A549 (cell line): ENCODE results near the gene CFAP65. TPM values are rescaled to one million over a fixed set of nuclear protein-coding genes. Genes with fewer than 3 reads are reported as not detected.

Source experiments
- ATAC-seq, 2 experiments: fragments of 200-7000 bp in 1 of 2; fragments of >200 bp in 1 of 2; cut with Nextera tagmentation in 1 of 2; cut with Tn5 transposase in 1 of 2; 3 replicates each; pipeline versions ENCODE4 v1.8.0 to v1.9.1; 2018 to 2020; ENCODE audit warnings: mild to moderate bottlenecking in 1 of 2, moderate library complexity in 1 of 2
- CTCF ChIA-PET: fragments of 300-600 bp; sonication (Branson Sonifier 250); formaldehyde crosslinking; extraction: SDS; loops from one replicate; lab custom pipeline; 2021; ENCODE audit warnings: antibody characterized with exemption, inconsistent platforms; lab: Yijun Ruan, JAX
- POLR2A ChIA-PET: fragments of 350-600 bp; formaldehyde crosslinking; extraction: SDS; loops from one replicate; lab custom pipeline; 2021; ENCODE audit warnings: antibody characterized with exemption, inconsistent platforms; lab: Yijun Ruan, JAX
- DNase-seq, 2 experiments: peaks; one replicate each; pipeline versions ENCODE4 v3.0.0 to v3.0.0-alpha.2; 2011 to 2016; ENCODE audit warnings: low read depth in 1 of 2, low spot score in 1 of 2
- FAIRE-seq: peaks from 2 replicates; lab custom pipeline; 2011; peaks lifted over from hg19 to GRCh38; lab: Jason Lieb, UNC
- H3K27ac ChIP-seq, 2 experiments: fragments of >200 bp; sonication (Bioruptor Twin); formaldehyde crosslinking; 3 replicates each; pipeline ENCODE4 v1.5.1; 2016 to 2017
- H3K4me1 ChIP-seq: fragments of >200 bp; sonication (Bioruptor Twin); formaldehyde crosslinking; 3 replicates; pipeline ENCODE4 v1.6.1; 2016
- H3K4me2 ChIP-seq: fragments of >200 bp; sonication (Bioruptor Twin); formaldehyde crosslinking; 3 replicates; pipeline ENCODE4 v1.6.1; 2016
- H3K4me3 ChIP-seq: fragments of >200 bp; sonication (Bioruptor Twin); formaldehyde crosslinking; 3 replicates; pipeline ENCODE4 v1.5.1; 2016
- H3K9me3 ChIP-seq: fragments of >200 bp; sonication (Bioruptor Twin); formaldehyde crosslinking; 3 replicates; pipeline ENCODE4 v1.6.1; 2016
- CHD2 ChIP-seq: fragments of 150-350 bp; IDR thresholded peaks from 2 replicates; pipeline ENCODE4 v1.6.1; 2014; ENCODE audit warnings: low read length; ENCODE audit not compliant: partially characterized antibody
- CHD4 ChIP-seq: fragments of 200-600 bp; sonication (generic); IDR thresholded peaks from 2 replicates; pipeline ENCODE4 v1.6.1; 2016; ENCODE audit warnings: antibody characterized with exemption, mild to moderate bottlenecking, borderline replicate concordance
- CTCF ChIP-seq: fragments of >200 bp; sonication (Bioruptor Twin); formaldehyde crosslinking; IDR thresholded peaks from 3 replicates; pipeline ENCODE4 v1.5.1; 2016
- E2F6 ChIP-seq: IDR thresholded peaks from 2 replicates; pipeline ENCODE4 v1.6.1; 2012; ENCODE audit warnings: low read depth, borderline replicate concordance
- FOSB ChIP-seq: fragments of 250-450 bp; sonication (Bioruptor Pico); IDR thresholded peaks from 2 replicates; pipeline ENCODE4 v1.5.0; 2020; ENCODE audit warnings: mild to moderate bottlenecking, moderate library complexity
- FOSL2 ChIP-seq, 2 experiments: fragments of 450-650 bp in 1 of 2; fragments of >200 bp in 1 of 2; sonication (Bioruptor Twin) in 1 of 2; formaldehyde crosslinking; IDR thresholded peaks; 2 replicates each; pipeline versions ENCODE4 v1.5.0 to v1.6.1; 2016 to 2020; ENCODE audit warnings: mild to moderate bottlenecking in 1 of 2, moderate library complexity in 1 of 2
- HMGXB4 ChIP-seq: fragments of 250-450 bp; sonication (Bioruptor Pico); IDR thresholded peaks from 2 replicates; pipeline ENCODE4 v1.5.0; 2021; ENCODE audit warnings: mild to moderate bottlenecking, moderate library complexity, borderline replicate concordance
- JUN ChIP-seq, 2 experiments: fragments of >200 bp; sonication (Bioruptor Twin); formaldehyde crosslinking; IDR thresholded peaks; 2 replicates in 1 of 2; 3 replicates in 1 of 2; pipeline ENCODE4 v1.6.1; 2016 to 2017
- MAZ ChIP-seq: fragments of 150-350 bp; IDR thresholded peaks from 2 replicates; pipeline ENCODE4 v1.6.1; 2014; ENCODE audit warnings: antibody characterized with exemption, low read depth, low read length, borderline replicate concordance
- NFE2L2 ChIP-seq: fragments of 150-350 bp; conservative IDR thresholded peaks from 2 replicates; pipeline ENCODE4 v1.6.1; 2014; ENCODE audit warnings: low read length
- RAD21 ChIP-seq, 2 experiments: fragments of >200 bp in 1 of 2; sonication (Bioruptor Twin) in 1 of 2; formaldehyde crosslinking in 1 of 2; IDR thresholded peaks in 1 of 2; conservative IDR thresholded peaks in 1 of 2; 2 replicates in 1 of 2; 3 replicates in 1 of 2; pipeline ENCODE4 v1.6.1; 2012 to 2018; ENCODE audit warnings: inconsistent platforms in 1 of 2
- WGBS: methylation state at CpG from one replicate; pipeline ENCODE4 v1.1.6; 2017; ENCODE audit errors: missing lambda C conversion rate; 5-methylcytosine and 5-hydroxymethylcytosine counted together
- polyA plus RNA-seq, 4 experiments: library from polyadenylated mRNA; depleted of rRNA in 3 of 4; stranded (reverse); fragments of >200 nt; fragmentation: RNase III in 1 of 4; extraction: RNeasy Plus Mini Kit Qiagen cat#74134 plus additional on column Dnase treatment in 1 of 4; gene quantifications; 2 replicates in 3 of 4; 3 replicates in 1 of 4; pipeline ENCODE4 v1.2.3, GENCODE V29; 2011 to 2017

Gene CFAP65
- polyA plus RNA-seq, 2 of the 4 experiments (the other 2 are of a cell fraction) = 0.12 to 0.14 TPM

GRCh38 chr2:218999881-219000568 lies 41.3 kb downstream of the CFAP65 start:
- POLR2A ChIA-PET = no interaction called here
- H3K27ac ChIP-seq = no peak overlapping the region
- H3K4me2 ChIP-seq = no peak overlapping the region
- TF ChIP-seq FOSL2 (IDR thresholded peaks at IDR 0.05) (no peak), FOSL2 (CRISPR knock-in tag; IDR thresholded peaks at IDR 0.05) (no peak), CHD2 (no peak), RAD21 (conservative IDR thresholded peaks at IDR 0.05 in 1 of 2, IDR thresholded peaks at IDR 0.05 in 1 of 2) (no peak), MAZ (no peak), E2F6 (no peak)
- TF ChIP-seq, all 56 proteins: peak for 0
- FAIRE-seq (no peak), DNase-seq (no peak), ATAC-seq (no peak)
- WGBS = 87% methylated on average over 2 of the region's 9 CpGs
- Histone ChIP-seq H3K9me3 (no peaks in the 10 kb centered on the region), H3K4me3 (no peak overlapping the region), H3K4me1 (peaks cover 17% of the 10 kb centered on the region)
- CTCF ChIA-PET = interaction anchor here (1.1 to 3.9 kb wide), 2 partner anchors 23 to 27 kb away, joined by 3 to 44 read pairs; no protein-coding TSS in a partner anchor

- POLR2A ChIA-PET = no interaction called here
- TF ChIP-seq HMGXB4 (CRISPR knock-in tag) (no peak), NFE2L2 (no peak), CTCF (no peak), FOSB (CRISPR knock-in tag) (no peak)
- no peak overlapping the region for H3K27ac ChIP-seq
- H3K4me2 ChIP-seq = no peak overlapping the region
- no peak for ATAC-seq
- no peaks in the 10 kb centered on the region for H3K9me3 ChIP-seq
- H3K4me3 ChIP-seq = no peak overlapping the region
- DNase-seq = no peak
- 85% methylated on average over 8 of the region's 10 CpGs for WGBS
- H3K4me1 ChIP-seq = peaks cover 17% of the 10 kb centered on the region
- no peak for FAIRE-seq
- CTCF ChIA-PET = interaction anchor here (0.9 to 6.0 kb wide), 6 partner anchors 18 to 278 kb away, joined by 3 to 101 read pairs (median 3); partner anchors contain the start of gene FEV
These were observed 42.1 kb downstream of the CFAP65 start for GRCh38 chr2:218999021-218999880.

- Histone ChIP-seq H3K4me1 (peaks cover 17% of the 10 kb centered on the region), H3K4me3 (no peak overlapping the region), H3K9me3 (no peaks in the 10 kb centered on the region), H3K27ac (no peak overlapping the region), H3K4me2 (no peak overlapping the region)
- no peak for DNase-seq
- ChIA-PET CTCF (interaction anchor here (0.6 to 6.0 kb wide), 7 partner anchors 17 to 299 kb away, joined by 3 to 101 read pairs (median 3); partner anchors contain the start of gene FEV), POLR2A (no interaction called here)
- ATAC-seq = no peak
- no peak for TF ChIP-seq CHD4
- no peak for TF ChIP-seq RAD21 (conservative IDR thresholded peaks at IDR 0.05 in 1 of 2, IDR thresholded peaks at IDR 0.05 in 1 of 2)
- no peak for TF ChIP-seq JUN (IDR thresholded peaks at IDR 0.05)
- 77% methylated on average over 12 of the region's 12 CpGs for WGBS
- no peak for FAIRE-seq
These were observed 42.8 kb downstream of the CFAP65 start for GRCh38 chr2:218998414-218999002.
